ENCODE data around the gene DNAH12. TPM values are rescaled to one million over a fixed set of nuclear protein-coding genes. Genes with fewer than 3 reads are reported as not detected.

Gene DNAH12
- total and polyA plus RNA-seq, 10 of the 15 experiments (the other 5 are each of a cell fraction or from before 2014, with no cell fraction given): under 0.01 to 0.35 (median 0.08) TPM

GRCh38 chr3:57298041-57298440 lies 246.1 kb downstream of the DNAH12 start:
- no TSS peak for BruUV-seq (replicated peaks)
- DNase-seq (ENCODE audit: low read depth, low spot score): no peak
- Histone ChIP-seq H3K9ac (ENCODE audit: control insufficient read depth, insufficient read depth, low read length) (no peak overlapping the region), H2AFZ (ENCODE audit: control insufficient read depth, low read depth, low read length) (no peak overlapping the region), H4K20me1 (ENCODE audit: control insufficient read depth, insufficient read depth) (no peaks in the 10 kb centered on the region), H3K4me2 (ENCODE audit: control insufficient read depth, insufficient read depth) (no peak overlapping the region), H3K4me1 (ENCODE audit: control insufficient read depth, insufficient read depth, low read length) (no peaks in the 10 kb centered on the region), H3K4me3 (no peak overlapping the region), H3K27ac (ENCODE audit: control insufficient read depth, insufficient read depth) (no peak overlapping the region), H3K36me3 (ENCODE audit: control insufficient read depth in 2 of 2, insufficient read depth in 2 of 2, low read length in 1 of 2) (no peaks in the 10 kb centered on the region), H3K79me2 (ENCODE audit: control insufficient read depth, insufficient read depth, low read length) (no peaks in the 10 kb centered on the region), H3K27me3 (replicated peaks in 1 of 2; ENCODE audit: control insufficient read depth in 2 of 2, insufficient read depth in 2 of 2, low read length in 1 of 2) (no peaks in the 10 kb centered on the region), H3K9me3 (replicated peaks; ENCODE audit: control insufficient read depth, insufficient read depth, low read length) (no peaks in the 10 kb centered on the region)
- 0% methylated on average over 1 of the region's 1 CpG for WGBS (ENCODE audit: insufficient coverage, insufficient replicate concordance, low lambda C conversion rate, missing lambda C conversion rate)
- ChIA-PET CTCF (no interaction called here), POLR2A (interaction anchor here (0.7 kb wide), 1 partner anchor 73 kb away, joined by 3 read pairs; no protein-coding TSS in a partner anchor), SMC1A (ENCODE audit: uncharacterized antibody, unreplicated experiment) (interaction anchor here (0.6 kb wide), 1 partner anchor 10 kb away, joined by 3 read pairs; no protein-coding TSS in a partner anchor), RAD21 (ENCODE audit: unreplicated experiment) (no interaction called here)
- in situ Hi-C loops (cut with MboI): no loop called here
- intact Hi-C loops (cut with micrococcal nuclease; ENCODE audit: unreplicated experiment): no loop called here
- peak; percentile 62 for ATAC-seq
- no peak for FAIRE-seq
- TF ChIP-seq NFIC (IDR thresholded peaks at IDR 0.05; ENCODE audit: low read depth, low read length) (no peak), IRF3 (IDR thresholded peaks at IDR 0.05) (no peak), PBX3 (IDR thresholded peaks at IDR 0.05; ENCODE audit: insufficient replicate concordance, low read depth, low read length) (no peak)

GRCh38 chr3:57292897-57293526 lies 251.1 kb downstream of the DNAH12 start:
- H3K27ac ChIP-seq (ENCODE audit: control insufficient read depth, insufficient read depth): no peak overlapping the region
- H3K79me2 ChIP-seq (ENCODE audit: control insufficient read depth, insufficient read depth, low read length): no peaks in the 10 kb centered on the region
- intact Hi-C loops (cut with micrococcal nuclease; ENCODE audit: unreplicated experiment): no loop called here
- H4K20me1 ChIP-seq (ENCODE audit: control insufficient read depth, insufficient read depth): no peaks in the 10 kb centered on the region
- ChIA-PET CTCF (no interaction called here), POLR2A (interaction anchor here (0.6 kb wide), 2 partner anchors 86 to 136 kb away, joined by 3 read pairs; no protein-coding TSS in a partner anchor), SMC1A (ENCODE audit: uncharacterized antibody, unreplicated experiment) (interaction anchor here (0.6 to 1.7 kb wide), 3 partner anchors 9 to 1533 kb away, joined by 3 to 4 read pairs (median 3); no protein-coding TSS in a partner anchor), RAD21 (ENCODE audit: unreplicated experiment) (no interaction called here)
- H3K4me2 ChIP-seq (ENCODE audit: control insufficient read depth, insufficient read depth): no peak overlapping the region
- no peaks in the 10 kb centered on the region for H3K27me3 ChIP-seq (replicated peaks in 1 of 2; ENCODE audit: control insufficient read depth in 2 of 2, insufficient read depth in 2 of 2, low read length in 1 of 2)
- H3K4me3 ChIP-seq: no peak overlapping the region
- H2AFZ ChIP-seq (ENCODE audit: control insufficient read depth, low read depth, low read length): no peak overlapping the region
- no TSS peak for BruUV-seq (replicated peaks)
- no peak for ATAC-seq
- H3K9ac ChIP-seq (ENCODE audit: control insufficient read depth, insufficient read depth, low read length): no peak overlapping the region
- WGBS (ENCODE audit: insufficient coverage, insufficient replicate concordance, low lambda C conversion rate, missing lambda C conversion rate): 61% methylated on average over 4 of the region's 4 CpGs
- H3K36me3 ChIP-seq (ENCODE audit: control insufficient read depth in 2 of 2, insufficient read depth in 2 of 2, low read length in 1 of 2): no peaks in the 10 kb centered on the region
- H3K9me3 ChIP-seq (replicated peaks; ENCODE audit: control insufficient read depth, insufficient read depth, low read length): no peaks in the 10 kb centered on the region
- FAIRE-seq: no peak
- in situ Hi-C loops (cut with MboI): no loop called here
- no peaks in the 10 kb centered on the region for H3K4me1 ChIP-seq (ENCODE audit: control insufficient read depth, insufficient read depth, low read length)
- no peak for DNase-seq (ENCODE audit: low read depth, low spot score)
- TF ChIP-seq E2F4 (IDR thresholded peaks at IDR 0.05; ENCODE audit: low read depth, low read length) (no peak), USF1 (IDR thresholded peaks at IDR 0.05; ENCODE audit: borderline replicate concordance, extremely low read length, insufficient read depth, low read depth, low read length) (no peak), SMC3 (IDR thresholded peaks at IDR 0.05; ENCODE audit: borderline replicate concordance, low read length) (no peak), MEF2A (IDR thresholded peaks at IDR 0.05; ENCODE audit: insufficient read depth, low read depth, low read length) (no peak)
